K562 (cell line): ENCODE data around the gene RPL26. TPM values are rescaled to one million over a fixed set of nuclear protein-coding genes. Genes with fewer than 3 reads are reported as not detected.

Experiments used
- ATAC-seq: fragments of 200-7000 bp; cut with Tn5 transposase; 3 replicates; pipeline ENCODE4 v1.9.1; 2020; ENCODE audit warnings: moderate library complexity
- BruUV-seq: library from RNA; stranded (reverse); fragments of 400-500 nt; replicated peaks from 2 replicates; lab custom pipeline; 2021; lab: Mats Ljungman, UMichigan
- CTCF ChIA-PET: fragments of 300-600 bp; formaldehyde crosslinking; extraction: SDS; loops from one replicate; lab custom pipeline; 2021; ENCODE audit warnings: low intra/inter-chr PET ratio; lab: Yijun Ruan, JAX
- POLR2A ChIA-PET: fragments of 300-600, 350-650 bp; sonication (Branson Sonifier 250); formaldehyde crosslinking; extraction: SDS; loops from one replicate; lab custom pipeline; 2021; ENCODE audit warnings: antibody characterized with exemption, inconsistent platforms; lab: Yijun Ruan, JAX
- DNase-seq, 4 experiments: peaks; one replicate each; pipeline versions ENCODE4 v3.0.0 to v3.0.0-alpha.2; 2011 to 2018; ENCODE audit warnings: low spot score in 3 of 4, mixed read lengths in 3 of 4; ENCODE audit errors: extremely low read depth in 1 of 4
- FAIRE-seq: peaks from 2 replicates; lab custom pipeline; 2011; peaks lifted over from hg19 to GRCh38; lab: Jason Lieb, UNC
- H2AFZ ChIP-seq: 2 replicates; pipeline ENCODE4 v1.6.0; 2011; ENCODE audit warnings: low read depth, low read length, control low read depth, inconsistent platforms
- H3K27ac ChIP-seq: fragments of 200-600 bp; 3 replicates; pipeline ENCODE4 v1.8.0; 2011; ENCODE audit warnings: low read depth, mild to moderate bottlenecking, control low read depth, inconsistent platforms, low read length, moderate library complexity, mixed read lengths; ENCODE audit errors: extremely low read depth
- H3K27me3 ChIP-seq, 2 experiments: fragments of 300-600 bp in 1 of 2; 2 replicates in 1 of 2; 3 replicates in 1 of 2; pipeline versions ENCODE4 v1.6.0 to v1.8.0; 2011; ENCODE audit warnings: inconsistent platforms in 2 of 2, low read length in 2 of 2, mild to moderate bottlenecking in 1 of 2, mixed read lengths in 1 of 2, moderate library complexity in 1 of 2; ENCODE audit not compliant: control insufficient read depth in 2 of 2, insufficient read depth in 2 of 2
- H3K36me3 ChIP-seq: fragments of 300-600 bp; 3 replicates; pipeline ENCODE4 v1.8.0; 2011; ENCODE audit warnings: mild to moderate bottlenecking, low read length, inconsistent platforms; ENCODE audit not compliant: control insufficient read depth, insufficient read depth
- H3K4me1 ChIP-seq, 2 experiments: fragments of 200-600 bp in 1 of 2; replicated peaks in 1 of 2; 2 replicates in 1 of 2; 3 replicates in 1 of 2; pipeline versions ENCODE4 v1.5.1 to v1.8.0; 2011; ENCODE audit warnings: inconsistent platforms in 2 of 2, low read length in 2 of 2, mild to moderate bottlenecking in 1 of 2, mixed read lengths in 1 of 2, moderate library complexity in 1 of 2; ENCODE audit not compliant: control insufficient read depth in 2 of 2, insufficient read depth in 2 of 2
- H3K4me2 ChIP-seq: 2 replicates; pipeline ENCODE4 v1.6.1; 2011; ENCODE audit warnings: low read length, control low read depth, inconsistent platforms, mixed read lengths; ENCODE audit not compliant: insufficient read depth
- H3K4me3 ChIP-seq: fragments of 200-600 bp; sonication (generic), shearing (Covaris generic); 2 replicates; pipeline ENCODE4 v1.5.1; 2016; ENCODE audit warnings: control low read depth, inconsistent platforms
- H3K79me2 ChIP-seq: fragments of 200-600 bp; 3 replicates; pipeline ENCODE4 v1.8.0; 2011; ENCODE audit warnings: low read length, inconsistent platforms; ENCODE audit not compliant: control insufficient read depth, insufficient read depth
- H3K9ac ChIP-seq, 2 experiments: 2 replicates each; pipeline versions ENCODE4 v1.6.0 to v1.6.1; 2011; ENCODE audit warnings: low read depth in 2 of 2, low read length in 2 of 2, control low read depth in 1 of 2, inconsistent platforms in 1 of 2, mild to moderate bottlenecking in 1 of 2, mixed read lengths in 1 of 2; ENCODE audit not compliant: insufficient read depth in 1 of 2
- H3K9me1 ChIP-seq: one replicate; pipeline ENCODE4 v1.6.0; 2011; ENCODE audit warnings: inconsistent platforms, mild to moderate bottlenecking, low read length, moderate library complexity; ENCODE audit not compliant: control insufficient read depth, insufficient read depth
- H3K9me3 ChIP-seq: replicated peaks from 2 replicates; pipeline ENCODE4 v1.5.1; 2011; ENCODE audit warnings: low read depth, low read length, inconsistent platforms; ENCODE audit not compliant: control insufficient read depth, insufficient read depth
- H4K20me1 ChIP-seq: replicated peaks from 2 replicates; pipeline ENCODE4 v1.6.1; 2011; ENCODE audit warnings: low read length, inconsistent platforms, mixed read lengths; ENCODE audit not compliant: control insufficient read depth, insufficient read depth
- BACH1 ChIP-seq: fragments of 200-800 bp; sonication (Bioruptor generic); IDR thresholded peaks from 2 replicates; pipeline ENCODE4 v1.6.1; 2016; ENCODE audit warnings: missing genetic modification characterization, missing compliant biosample characterization
- CCAR2 ChIP-seq: fragments of 200-400 bp; formaldehyde crosslinking; IDR thresholded peaks from 2 replicates; pipeline ENCODE4 v1.6.1; 2017; ENCODE audit warnings: mild to moderate bottlenecking, low read depth, low read length
- EGR1 ChIP-seq: fragments of 450-650 bp; conservative IDR thresholded peaks from 2 replicates; pipeline ENCODE4 v1.6.1; 2017; ENCODE audit warnings: mild to moderate bottlenecking
- JUND ChIP-seq, 2 experiments: IDR thresholded peaks; 2 replicates in 1 of 2; 3 replicates in 1 of 2; pipeline ENCODE4 v1.6.1; 2011; ENCODE audit warnings: borderline replicate concordance in 2 of 2, low read depth in 2 of 2, low read length in 2 of 2, improper control_type of control experiment in 1 of 2, missing biosample characterization in 1 of 2, missing genetic modification characterization in 1 of 2, missing genetic modification reagents in 1 of 2
- MCM5 ChIP-seq: fragments of 450-650 bp; IDR thresholded peaks from 2 replicates; pipeline ENCODE4 v1.6.1; 2016; ENCODE audit warnings: low read depth
- MCM7 ChIP-seq, 2 experiments: fragments of 450-650 bp; IDR thresholded peaks; 2 replicates each; pipeline ENCODE4 v1.6.1; 2016 to 2018
- MEIS2 ChIP-seq: fragments of 450-650 bp; IDR thresholded peaks from 2 replicates; pipeline ENCODE4 v1.6.1; 2014; ENCODE audit warnings: mild to moderate bottlenecking; ENCODE audit not compliant: partially characterized antibody
- MTF1 ChIP-seq: fragments of 250-450 bp; sonication (Bioruptor Pico); IDR thresholded peaks from 2 replicates; pipeline ENCODE4 v1.9.0; 2021; ENCODE audit warnings: moderate library complexity, mild to moderate bottlenecking, inconsistent platforms, borderline replicate concordance
- NCOA1 ChIP-seq: fragments of 450-650 bp; IDR thresholded peaks from 2 replicates; pipeline ENCODE4 v1.6.1; 2016; ENCODE audit warnings: low read depth
- NR3C1 ChIP-seq: sonication (generic); formaldehyde crosslinking; IDR thresholded peaks from 2 replicates; pipeline ENCODE4 v1.8.1; 2022; ENCODE audit warnings: missing genetic modification reagents
- PCBP2 ChIP-seq: fragments of 200-400 bp; formaldehyde crosslinking; IDR thresholded peaks from 2 replicates; pipeline ENCODE4 v1.6.1; 2018; ENCODE audit warnings: low read length, low read depth, mild to moderate bottlenecking, moderate library complexity; ENCODE audit not compliant: poor library complexity, severe bottlenecking
- PHB2 ChIP-seq: fragments of 450-650 bp; IDR thresholded peaks from 2 replicates; pipeline ENCODE4 v1.6.1; 2017; ENCODE audit warnings: low read depth
- PHF20 ChIP-seq: fragments of 450-650 bp; IDR thresholded peaks from 2 replicates; pipeline ENCODE4 v1.6.1; 2018; ENCODE audit not compliant: partially characterized antibody
- SMARCA4 ChIP-seq: fragments of 450-650 bp; IDR thresholded peaks from 2 replicates; pipeline ENCODE4 v1.6.1; 2016
- SMARCE1 ChIP-seq: fragments of 450-650 bp; IDR thresholded peaks from 2 replicates; pipeline ENCODE4 v1.7.1; 2016; ENCODE audit warnings: mild to moderate bottlenecking
- SMC3 ChIP-seq: conservative IDR thresholded peaks from 2 replicates; pipeline ENCODE4 v1.6.1; 2011; ENCODE audit warnings: low read depth, low read length, improper control_type of control experiment; ENCODE audit not compliant: insufficient read depth
- SRSF7 ChIP-seq: fragments of 200-400 bp; formaldehyde crosslinking; optimal IDR thresholded peaks from 2 replicates; pipeline ENCODE3; 2017; ENCODE audit warnings: mild to moderate bottlenecking, low read depth, low read length
- U2AF2 ChIP-seq: fragments of 200-400 bp; formaldehyde crosslinking; optimal IDR thresholded peaks from 2 replicates; pipeline ENCODE3; 2017; ENCODE audit warnings: low read depth, mild to moderate bottlenecking, low read length
- ZFP1 ChIP-seq: fragments of 450-650 bp; formaldehyde crosslinking; IDR thresholded peaks from 2 replicates; pipeline ENCODE4 v1.4.0; 2020; ENCODE audit warnings: mild to moderate bottlenecking, mixed read lengths
- ZFP30 ChIP-seq: fragments of 250-450 bp; sonication (Bioruptor Pico); IDR thresholded peaks from 2 replicates; pipeline ENCODE4 v1.8.0; 2022; ENCODE audit warnings: moderate library complexity, mild to moderate bottlenecking, inconsistent platforms, borderline replicate concordance
- ZNF584 ChIP-seq: fragments of 200-800 bp; sonication (Bioruptor generic); IDR thresholded peaks from 2 replicates; pipeline ENCODE4 v1.6.1; 2016; ENCODE audit warnings: low read depth, mild to moderate bottlenecking, missing genetic modification characterization, missing compliant biosample characterization
- ZNF830 ChIP-seq: fragments of 250-450 bp; sonication (Bioruptor Pico); IDR thresholded peaks from 2 replicates; pipeline ENCODE4 v1.5.0; 2021; ENCODE audit warnings: mild to moderate bottlenecking
- WGBS: fragments of 100-300 bp; shearing (Covaris generic); methylation state at CpG from one replicate; pipeline ENCODE4 v1.1.6; 2016; ENCODE audit warnings: low coverage, mixed read lengths; ENCODE audit not compliant: insufficient coverage; ENCODE audit errors: missing lambda C conversion rate; 5-methylcytosine and 5-hydroxymethylcytosine counted together
- in situ Hi-C: fragments of 300-500 bp; cut with MboI; formaldehyde crosslinking; loops from 4 replicates; pipeline ENCODE4 v1.15.0; 2018; ENCODE audit warnings: inconsistent platforms, mixed read lengths
- intact Hi-C: fragments of 100-400 bp; cut with micrococcal nuclease; formaldehyde crosslinking; loops from 2 replicates; pipeline ENCODE4 v1.14.2; 2022
- polyA plus RNA-seq, 8 experiments: library from polyadenylated mRNA; depleted of rRNA in 4 of 8; stranded (reverse) in 5 of 8; unstranded in 3 of 8; fragments of >200 nt; fragmentation: Nextera tagmentation in 2 of 8; fragmentation: Illumina TruSeq in 1 of 8; extraction: Ambion mirVana in 2 of 8; extraction: Trizol in 1 of 8; gene quantifications; 2 replicates each; pipeline versions ENCODE4 v1.2.1 to v1.2.3, GENCODE V29; 2011 to 2014; ENCODE audit warnings: inconsistent platforms in 1 of 8, missing spikeins in 1 of 8
- total RNA-seq, 7 experiments: library from RNA; depleted of rRNA in 6 of 7; stranded (reverse); fragments of >200 nt in 6 of 7; fragmentation: Illumina TruSeq in 2 of 7; extraction: Trizol in 2 of 7; gene quantifications; 2 replicates each; pipeline versions ENCODE4 v1.2.1 to v1.2.3, GENCODE V29; 2011 to 2021; ENCODE audit warnings: low replicate concordance in 1 of 7

Gene RPL26
- total and polyA plus RNA-seq, 9 of the 15 experiments (the other 6 are each of a cell fraction or from before 2014, with no cell fraction given): 1,474 to 4,074 (median 2,904) TPM

DNA sequence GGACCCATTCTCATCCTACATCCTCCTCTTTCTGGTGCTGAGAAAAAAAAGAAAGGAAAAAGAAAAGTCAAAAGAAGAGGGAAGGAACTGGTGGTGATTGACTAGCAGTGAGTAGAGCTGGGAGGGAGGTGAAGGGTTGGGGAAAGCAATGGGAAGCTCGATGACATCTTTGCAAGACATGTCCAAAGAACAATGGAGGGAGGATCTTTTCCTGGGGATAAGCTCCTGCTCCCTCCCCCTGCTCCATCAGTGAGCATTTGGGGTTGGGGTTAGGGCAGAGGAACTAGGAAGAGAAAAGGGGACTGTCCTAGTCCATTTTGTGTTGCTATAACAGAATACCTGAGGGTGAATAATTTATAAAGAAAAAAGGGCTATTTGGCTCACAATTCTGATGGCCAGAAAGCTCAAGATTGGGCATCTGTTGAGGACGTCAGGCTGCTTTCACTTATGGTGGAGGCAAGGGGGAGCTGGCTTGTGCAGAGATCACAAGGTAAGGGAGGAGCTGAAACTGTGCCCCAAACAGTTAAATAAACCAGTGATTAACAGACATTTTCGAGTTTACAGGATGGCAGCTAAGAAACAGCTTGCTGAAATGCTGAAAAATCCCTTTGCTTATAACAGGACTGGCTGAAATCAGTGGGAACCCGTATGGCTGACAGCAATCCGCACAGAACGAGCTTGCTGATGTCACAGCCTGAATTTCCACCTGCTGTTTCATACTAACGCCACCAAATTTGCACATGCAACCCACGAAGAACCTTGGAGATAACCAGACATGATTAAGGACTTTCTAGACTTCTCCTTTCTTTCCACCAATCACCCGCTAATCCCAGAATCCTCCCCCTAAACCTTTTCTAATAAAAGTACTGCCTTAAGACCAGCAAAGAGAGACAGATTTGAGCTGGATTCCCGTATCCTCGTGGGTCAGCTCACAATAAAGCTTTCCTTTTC, 44.9 kb downstream of the RPL26 start:
- BruUV-seq: no TSS peak
- Histone ChIP-seq H4K20me1 (no peaks in the 10 kb centered on the region), H3K9ac (peak overlapping the region in 1 of 2 experiments; percentile 48; a peak in 1 of 4 replicates), H3K27ac (no peak overlapping the region), H3K27me3 (no peaks in the 10 kb centered on the region), H3K4me2 (peak overlapping the region; percentile 39), H3K9me3 (no peaks in the 10 kb centered on the region), H3K36me3 (no peaks in the 10 kb centered on the region), H3K4me3 (no peak overlapping the region), H2AFZ (peak overlapping the region; percentile 59), H3K79me2 (no peaks in the 10 kb centered on the region), H3K4me1 (peaks cover 4 to 11% of the 10 kb centered on the region in 2 experiments; a peak in 4 of 5 replicates), H3K9me1 (no peaks in the 10 kb centered on the region)
- 7% methylated on average over 11 of the region's 11 CpGs for WGBS
- ATAC-seq (peak; percentile 72), FAIRE-seq (no peak), DNase-seq (no peak)
- in situ Hi-C loops (no loop called here), intact Hi-C loops (loop anchor here (5.0 kb wide), 1 partner anchor 44 kb away; the partner anchor contains the start of gene RPL26)
- CTCF ChIA-PET: no interaction called here
- POLR2A ChIA-PET: interaction anchor here (0.5 to 1.6 kb wide), 10 partner anchors 8 to 1176 kb away, joined by 3 to 7 read pairs (median 3); partner anchors contain the start of genes KRABD2 and PER1
- no peak for TF ChIP-seq PHF20
- TF ChIP-seq MCM7 (IDR thresholded peaks at IDR 0.05): no peak
- no peak for TF ChIP-seq NCOA1
- TF ChIP-seq ZFP30 (CRISPR knock-in tag): no peak
- no peak for TF ChIP-seq ZFP1 (CRISPR knock-in tag)
- no peak for TF ChIP-seq BACH1 (tag)
- no peak for TF ChIP-seq ZNF584
- peak; percentile 38; the same call in 1 of the 2 replicates for TF ChIP-seq SMARCE1
- peak; percentile 80 for TF ChIP-seq MEIS2
- TF ChIP-seq PHB2: no peak
- no peak for TF ChIP-seq PCBP2
- TF ChIP-seq ZNF830 (CRISPR knock-in tag): no peak
- no peak for TF ChIP-seq CCAR2
- TF ChIP-seq SRSF7: no peak
- no peak for TF ChIP-seq U2AF2
- no peak for TF ChIP-seq NR3C1 (CRISPR knock-in tag)
- no peak for TF ChIP-seq MCM5
- no peak for TF ChIP-seq EGR1
- peak; percentile 26; the same call in 1 of the 2 replicates for TF ChIP-seq SMARCA4
- 0 out of 2 replicates have a peak, but pooled peaks have one; percentile 12 for TF ChIP-seq JUND (IDR thresholded peaks at IDR 0.05; ENCODE audit: borderline replicate concordance, low read depth, low read length)
- no peak for TF ChIP-seq JUND (tag; IDR thresholded peaks at IDR 0.05; ENCODE audit: borderline replicate concordance, low read depth, low read length)
- TF ChIP-seq SMC3: no peak
- TF ChIP-seq MTF1 (CRISPR knock-in tag): no peak
